Right hindlimb (tissue), 1 donor: Measurements from ENCODE around the gene NPIPA3.
"Not testable (repeated sequence)": the region's sequence is repeated elsewhere in the genome, so short reads cannot be mapped to it uniquely, and the experiment has no call there.

Experiments
- DNase-seq: peaks from one replicate; pipeline ENCODE4 v3.0.0-alpha.2; 2018

The NPIPA3 gene

DNA sequence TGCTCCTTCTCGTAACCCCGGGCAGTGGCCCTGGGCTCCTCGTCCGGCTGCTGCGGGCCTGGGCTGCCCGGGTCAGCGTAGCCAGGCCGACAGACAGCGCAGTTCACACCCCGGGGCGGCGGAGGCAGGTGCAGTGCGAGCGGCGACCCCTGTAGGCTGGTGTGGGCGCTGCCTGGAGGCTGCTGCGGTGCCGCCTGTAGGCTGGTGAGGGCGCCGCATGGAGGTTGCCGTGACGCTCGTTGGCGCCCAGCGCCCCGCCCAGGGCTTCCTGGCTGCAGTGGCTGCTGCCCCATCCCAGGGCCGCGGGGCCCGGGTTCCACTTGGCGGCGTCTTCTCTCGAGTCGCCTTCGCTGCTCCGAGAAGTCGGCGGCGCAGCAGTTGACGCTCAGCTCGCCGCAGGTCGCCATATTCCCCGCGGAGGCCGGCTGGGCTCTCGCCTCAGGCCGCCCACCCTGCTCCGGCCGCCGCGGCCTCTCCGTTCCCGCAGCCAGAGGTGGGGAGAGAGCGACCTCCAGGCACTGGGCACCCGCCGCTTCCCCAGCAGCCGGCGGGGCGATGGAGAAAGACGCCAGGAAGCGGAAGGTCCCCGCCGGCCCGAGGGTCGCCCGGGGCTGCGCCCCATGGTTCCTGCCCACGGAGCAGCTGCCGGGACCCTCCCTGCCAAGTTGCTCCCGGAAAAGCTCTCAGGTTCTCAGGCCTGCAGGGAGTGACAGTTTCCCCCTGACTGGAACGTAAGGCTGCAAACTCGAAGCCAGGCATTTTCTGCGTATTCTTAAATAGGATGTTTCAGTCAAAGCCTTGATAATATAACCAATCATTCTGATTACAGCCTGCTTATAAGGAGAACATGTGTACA, 39.3 kb downstream of the NPIPA3 start, which contains the start of gene NPIPA2:
Gene NPIPA2, plus strand, starts transcription at position 261 of the 856 bp plus-strand sequence. CDS start 5,533 bp downstream, outside the sequence.
- DNase-seq, result not testable (repeated sequence)

DNA sequence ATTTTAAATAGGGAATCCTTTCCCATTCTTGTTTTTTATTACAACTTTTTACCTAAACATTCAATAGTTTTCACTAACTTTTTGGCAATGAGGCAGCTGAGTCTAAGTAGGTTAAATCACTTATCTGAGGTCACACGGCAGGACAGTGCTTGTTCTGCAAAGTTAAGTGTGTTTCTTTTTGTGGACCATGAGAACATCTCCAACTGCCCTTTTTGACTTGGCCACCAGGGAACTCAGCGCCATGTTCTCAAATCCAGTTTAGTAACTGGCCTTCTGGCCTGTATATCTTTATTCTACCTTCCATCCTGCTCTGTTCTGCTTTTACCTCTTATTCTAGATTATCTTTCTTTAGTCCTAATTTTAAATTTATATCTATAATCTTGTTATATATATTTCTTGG, 70.4 kb downstream of the NPIPA3 start:
- DNase-seq, result not testable (repeated sequence)

DNA sequence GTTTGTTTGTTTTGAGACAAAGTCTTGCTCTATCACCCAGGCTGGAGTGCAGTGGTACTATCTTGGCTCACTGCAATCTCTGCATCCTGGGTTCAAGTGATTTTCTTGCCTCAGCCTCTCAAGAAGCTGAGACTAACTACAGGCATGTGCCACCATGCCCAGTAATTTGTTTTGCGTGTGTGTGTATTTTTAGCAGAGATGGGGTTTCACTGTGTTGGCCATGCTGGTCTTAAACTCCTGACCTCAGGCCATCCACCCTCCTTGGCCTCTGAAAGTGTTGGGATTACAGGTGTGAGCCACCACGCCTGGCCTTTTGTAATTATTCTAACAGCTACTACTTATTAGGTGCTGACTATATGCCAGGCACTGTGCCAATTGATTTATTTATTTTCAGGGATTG, 72.4 kb downstream of the NPIPA3 start:
- not testable (repeated sequence) for DNase-seq
